ENCODE results near the gene NAGS. TPM values are rescaled to one million over a fixed set of nuclear protein-coding genes. Genes with fewer than 3 reads are reported as not detected.

Gene NAGS
- total and polyA plus RNA-seq, 10 of the 15 experiments (the other 5 are each of a cell fraction or from before 2014, with no cell fraction given) = 0.11 to 1.6 (median 0.64) TPM; not detected in 1

GRCh38 chr17:43976963-43977837 lies 27.2 kb upstream of the NAGS start:
- no peak overlapping the region for H3K4me3 ChIP-seq
- ATAC-seq (no peak), DNase-seq (ENCODE audit: low read depth, low spot score) (no peak), FAIRE-seq (no peak)
- no peak overlapping the region for H3K4me2 ChIP-seq (ENCODE audit: control insufficient read depth, insufficient read depth)
- H3K4me1 ChIP-seq (ENCODE audit: control insufficient read depth, insufficient read depth, low read length) = no peaks in the 10 kb centered on the region
- CTCF ChIA-PET = no interaction called here
- no peaks in the 10 kb centered on the region for H3K79me2 ChIP-seq (ENCODE audit: control insufficient read depth, insufficient read depth, low read length)
- H3K36me3 ChIP-seq (ENCODE audit: control insufficient read depth in 2 of 2, insufficient read depth in 2 of 2, low read length in 1 of 2) = no peaks in the 10 kb centered on the region
- H3K27me3 ChIP-seq (replicated peaks in 1 of 2; ENCODE audit: control insufficient read depth in 2 of 2, insufficient read depth in 2 of 2, low read length in 1 of 2) = peaks cover 2 to 3% of the 10 kb centered on the region in 2 experiments; a peak in 3 of 4 replicates
- H3K27ac ChIP-seq (ENCODE audit: control insufficient read depth, insufficient read depth) = no peak overlapping the region
- TF ChIP-seq EP300 (IDR thresholded peaks at IDR 0.05; ENCODE audit: borderline replicate concordance in 1 of 2, control insufficient read depth in 1 of 2, low read depth in 2 of 2, low read length in 2 of 2) = no peak
- no peak for TF ChIP-seq GATAD2B (conservative IDR thresholded peaks at IDR 0.05; ENCODE audit: low read depth)
- TF ChIP-seq, protein P1, sequence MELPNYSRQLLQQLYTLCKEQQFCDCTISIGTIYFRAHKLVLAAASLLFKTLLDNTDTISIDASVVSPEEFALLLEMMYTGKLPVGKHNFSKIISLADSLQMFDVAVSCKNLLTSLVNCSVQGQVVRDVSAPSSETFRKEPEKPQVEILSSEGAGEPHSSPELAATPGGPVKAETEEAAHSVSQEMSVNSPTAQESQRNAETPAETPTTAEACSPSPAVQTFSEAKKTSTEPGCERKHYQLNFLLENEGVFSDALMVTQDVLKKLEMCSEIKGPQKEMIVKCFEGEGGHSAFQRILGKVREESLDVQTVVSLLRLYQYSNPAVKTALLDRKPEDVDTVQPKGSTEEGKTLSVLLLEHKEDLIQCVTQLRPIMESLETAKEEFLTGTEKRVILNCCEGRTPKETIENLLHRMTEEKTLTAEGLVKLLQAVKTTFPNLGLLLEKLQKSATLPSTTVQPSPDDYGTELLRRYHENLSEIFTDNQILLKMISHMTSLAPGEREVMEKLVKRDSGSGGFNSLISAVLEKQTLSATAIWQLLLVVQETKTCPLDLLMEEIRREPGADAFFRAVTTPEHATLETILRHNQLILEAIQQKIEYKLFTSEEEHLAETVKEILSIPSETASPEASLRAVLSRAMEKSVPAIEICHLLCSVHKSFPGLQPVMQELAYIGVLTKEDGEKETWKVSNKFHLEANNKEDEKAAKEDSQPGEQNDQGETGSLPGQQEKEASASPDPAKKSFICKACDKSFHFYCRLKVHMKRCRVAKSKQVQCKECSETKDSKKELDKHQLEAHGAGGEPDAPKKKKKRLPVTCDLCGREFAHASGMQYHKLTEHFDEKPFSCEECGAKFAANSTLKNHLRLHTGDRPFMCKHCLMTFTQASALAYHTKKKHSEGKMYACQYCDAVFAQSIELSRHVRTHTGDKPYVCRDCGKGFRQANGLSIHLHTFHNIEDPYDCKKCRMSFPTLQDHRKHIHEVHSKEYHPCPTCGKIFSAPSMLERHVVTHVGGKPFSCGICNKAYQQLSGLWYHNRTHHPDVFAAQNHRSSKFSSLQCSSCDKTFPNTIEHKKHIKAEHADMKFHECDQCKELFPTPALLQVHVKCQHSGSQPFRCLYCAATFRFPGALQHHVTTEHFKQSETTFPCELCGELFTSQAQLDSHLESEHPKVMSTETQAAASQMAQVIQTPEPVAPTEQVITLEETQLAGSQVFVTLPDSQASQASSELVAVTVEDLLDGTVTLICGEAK (IDR thresholded peaks at IDR 0.05; ENCODE audit: borderline replicate concordance) = no peak
- no peak for TF ChIP-seq EED (IDR thresholded peaks at IDR 0.05; ENCODE audit: low read depth)
- TF ChIP-seq POLR2A (IDR thresholded peaks at IDR 0.05; ENCODE audit: low read depth, low read length) = no peak
- no peak for TF ChIP-seq NBN (IDR thresholded peaks at IDR 0.05)
- H4K20me1 ChIP-seq (ENCODE audit: control insufficient read depth, insufficient read depth) = no peaks in the 10 kb centered on the region
- POLR2A ChIA-PET = no interaction called here
- WGBS (ENCODE audit: insufficient coverage, insufficient replicate concordance, low lambda C conversion rate, missing lambda C conversion rate) = 23% methylated on average over 7 of the region's 9 CpGs
- intact Hi-C loops (cut with micrococcal nuclease; ENCODE audit: unreplicated experiment) (no loop called here), in situ Hi-C loops (cut with MboI) (no loop called here)
- no peak overlapping the region for H2AFZ ChIP-seq (ENCODE audit: control insufficient read depth, low read depth, low read length)
- RAD21 ChIA-PET (ENCODE audit: unreplicated experiment) = no interaction called here
- H3K9me3 ChIP-seq (replicated peaks; ENCODE audit: control insufficient read depth, insufficient read depth, low read length) = no peaks in the 10 kb centered on the region
- no peak overlapping the region for H3K9ac ChIP-seq (ENCODE audit: control insufficient read depth, insufficient read depth, low read length)
- no TSS peak for BruUV-seq (replicated peaks)
- SMC1A ChIA-PET (ENCODE audit: uncharacterized antibody, unreplicated experiment) = no interaction called here

Data from GM12878 (cell line).